ENCODE data around the gene FSIP2. TPM values are rescaled to one million over a fixed set of nuclear protein-coding genes. Genes with fewer than 3 reads are reported as not detected.

FSIP2 gene
- total RNA-seq, 1 donor from 2014 or later = 1.2 TPM

- Histone ChIP-seq H3K9me3 (no peaks in the 10 kb centered on the region), H3K27ac (no peak overlapping the region), H3K4me3 (no peak overlapping the region), H3K36me3 (no peaks in the 10 kb centered on the region), H3K27me3 (no peaks in the 10 kb centered on the region), H3K4me1 (no peaks in the 10 kb centered on the region)
- intact Hi-C loops (cut with DNase I) = no loop called here
- TF ChIP-seq POLR2AphosphoS5 (IDR thresholded peaks at IDR 0.05; ENCODE audit: insufficient read depth in 1 of 2, low read depth in 1 of 2) = no peak
- TF ChIP-seq POLR2A (IDR thresholded peaks at IDR 0.05) = no peak
- no peak for TF ChIP-seq CTCF (IDR thresholded peaks at IDR 0.05)
- DNase-seq (ENCODE audit: extremely low spot score in 2 of 2) = no peak
These were observed 136.7 kb downstream of the FSIP2 start for GRCh38 chr2:185875136-185875931.

- H3K4me3 ChIP-seq = no peak overlapping the region
- H3K27ac ChIP-seq = no peak overlapping the region
- no peaks in the 10 kb centered on the region for H3K36me3 ChIP-seq
- no peak for DNase-seq (ENCODE audit: extremely low spot score in 2 of 2)
- intact Hi-C loops (cut with DNase I) = no loop called here
- no peaks in the 10 kb centered on the region for H3K9me3 ChIP-seq
- TF ChIP-seq CTCF (IDR thresholded peaks at IDR 0.05) (no peak), POLR2A (IDR thresholded peaks at IDR 0.05) (no peak), POLR2AphosphoS5 (IDR thresholded peaks at IDR 0.05; ENCODE audit: insufficient read depth in 1 of 2, low read depth in 1 of 2) (no peak)
- H3K27me3 ChIP-seq = no peaks in the 10 kb centered on the region
- no peaks in the 10 kb centered on the region for H3K4me1 ChIP-seq
These were observed 137.6 kb downstream of the FSIP2 start for GRCh38 chr2:185876234-185876633.

- TF ChIP-seq POLR2A (IDR thresholded peaks at IDR 0.05) (no peak), CTCF (IDR thresholded peaks at IDR 0.05) (no peak), POLR2AphosphoS5 (IDR thresholded peaks at IDR 0.05; ENCODE audit: insufficient read depth in 1 of 2, low read depth in 1 of 2) (no peak)
- Histone ChIP-seq H3K27ac (no peak overlapping the region), H3K4me3 (no peak overlapping the region), H3K4me1 (no peaks in the 10 kb centered on the region), H3K27me3 (no peaks in the 10 kb centered on the region), H3K36me3 (no peaks in the 10 kb centered on the region), H3K9me3 (no peaks in the 10 kb centered on the region)
- DNase-seq (ENCODE audit: extremely low spot score in 2 of 2) = no peak
- intact Hi-C loops (cut with DNase I) = no loop called here
These were observed 141.8 kb downstream of the FSIP2 start for GRCh38 chr2:185880396-185880795.
